NCI-H446 (cell line): ENCODE measurements around the gene RAB6A.
"Not testable (repeated sequence)": the region's sequence is repeated elsewhere in the genome, so short reads cannot be mapped to it uniquely, and the experiment has no call there.

Experiments
- DNase-seq, 2 experiments: peaks; one replicate each; lab custom pipeline; 2025; lab: John Stamatoyannopoulos, UW

Gene RAB6A

GRCh38 chr11:73760679-73761402 is at the start of gene RAB6A:
Gene RAB6A (minus strand): TSS chr11:73761074. CDS start chr11:73760635, 439 bp downstream.
- peak; percentile 99 to 100 for DNase-seq

GRCh38 chr11:73810637-73811036 is 49.8 kb upstream of the RAB6A start:
- no peak for DNase-seq

- DNase-seq = no peak
Observed at GRCh38 chr11:73808052-73808451, 47.2 kb upstream of the RAB6A start.

GRCh38 chr11:73804712-73805111 is 43.8 kb upstream of the RAB6A start:
- no peak for DNase-seq

GRCh38 chr11:73801136-73801535 is 40.3 kb upstream of the RAB6A start:
- no peak for DNase-seq

GRCh38 chr11:73800276-73800806 is 39.5 kb upstream of the RAB6A start:
- no peak for DNase-seq

- peak; percentile 30 to 44 for DNase-seq
Observed at GRCh38 chr11:73797457-73797856, 36.6 kb upstream of the RAB6A start.

- DNase-seq = no peak
Observed at GRCh38 chr11:73795925-73796632, 35.2 kb upstream of the RAB6A start.

GRCh38 chr11:73792584-73792983 is 31.7 kb upstream of the RAB6A start:
- DNase-seq = no peak

- peak; percentile 24 to 30 for DNase-seq
Observed at GRCh38 chr11:73789279-73789670, 28.4 kb upstream of the RAB6A start.

- peak; percentile 97 for DNase-seq
Observed at GRCh38 chr11:73787643-73788558, 27.0 kb upstream of the RAB6A start, which contains the start of gene MRPL48. Gene MRPL48 (plus strand): TSS chr11:73787874. CDS start chr11:73787972, 98 bp downstream.

GRCh38 chr11:73787051-73787642 is 26.3 kb upstream of the RAB6A start:
- DNase-seq = peak in 1 of 2 experiments; percentile 5

- DNase-seq = not testable (repeated sequence)
Observed at GRCh38 chr11:73785467-73785866, 24.6 kb upstream of the RAB6A start.

- no peak for DNase-seq
Observed at GRCh38 chr11:73784734-73785133, 23.9 kb upstream of the RAB6A start.

- no peak for DNase-seq
Observed at GRCh38 chr11:73784080-73784634, 23.3 kb upstream of the RAB6A start.

GRCh38 chr11:73783483-73784020 is 22.7 kb upstream of the RAB6A start:
- DNase-seq = no peak

GRCh38 chr11:73781303-73781702 is 20.4 kb upstream of the RAB6A start:
- no peak for DNase-seq

- peak; percentile 99 for DNase-seq
Observed at GRCh38 chr11:73779084-73779902, 18.4 kb upstream of the RAB6A start.

- DNase-seq = not testable (repeated sequence)
Observed at GRCh38 chr11:73770811-73771210, 9.9 kb upstream of the RAB6A start.

- no peak for DNase-seq
Observed at GRCh38 chr11:73766763-73767162, 5.9 kb upstream of the RAB6A start.
